Astrocyte of the cerebellum (primary cell): ENCODE data around the gene DNAJC10.
"Not testable (repeated sequence)": the region's sequence is repeated elsewhere in the genome, so short reads cannot be mapped to it uniquely, and the experiment has no call there.

Experiments used
- DNase-seq: peaks from one replicate; pipeline ENCODE4 v3.0.0-alpha.2; 2011; ENCODE audit warnings: low read depth
- H3K4me3 ChIP-seq: 2 replicates; pipeline ENCODE4 v1.5.1; 2011; ENCODE audit warnings: mild to moderate bottlenecking, low read depth, low read length, moderate library complexity
- CTCF ChIP-seq: IDR thresholded peaks from 2 replicates; pipeline ENCODE4 v1.5.1; 2012; ENCODE audit warnings: low read length, low read depth, moderate library complexity, mild to moderate bottlenecking; ENCODE audit errors: missing control alignments
- in situ Hi-C: cut with HindIII; loops from 2 replicates; pipeline ENCODE4 v1.10.0; 2017; ENCODE audit warnings: low sequenced_read_pairs

The DNAJC10 gene

GRCh38 chr2:182718459-182718858, 2.4 kb downstream of the DNAJC10 start:
- TF ChIP-seq CTCF = no peak
- no peak for DNase-seq

GRCh38 chr2:182719116-182719515, 3.1 kb downstream of the DNAJC10 start:
- in situ Hi-C loops, H3K4me3 ChIP-seq, DNase-seq: not testable (repeated sequence)

More at GRCh38 chr2:182718459-182718858, 2.4 kb downstream of the DNAJC10 start:
- no peak overlapping the region for H3K4me3 ChIP-seq
- in situ Hi-C loops = no loop called here

GRCh38 chr2:182724656-182725055, 8.6 kb downstream of the DNAJC10 start:
- in situ Hi-C loops = no loop called here
- no peak for TF ChIP-seq CTCF
- no peak overlapping the region for H3K4me3 ChIP-seq
- no peak for DNase-seq

- TF ChIP-seq CTCF = no peak
- no peak overlapping the region for H3K4me3 ChIP-seq
- in situ Hi-C loops = no loop called here
- DNase-seq = no peak
Measured at GRCh38 chr2:182726473-182726872, 10.4 kb downstream of the DNAJC10 start.

- no peak overlapping the region for H3K4me3 ChIP-seq
- DNase-seq = no peak
- TF ChIP-seq CTCF = no peak
- in situ Hi-C loops = no loop called here
Measured at GRCh38 chr2:182728014-182728413, 12.0 kb downstream of the DNAJC10 start.

GRCh38 chr2:182729710-182730339, 13.8 kb downstream of the DNAJC10 start:
- DNase-seq = no peak
- no peak overlapping the region for H3K4me3 ChIP-seq
- TF ChIP-seq CTCF = no peak
- in situ Hi-C loops = no loop called here

- no peak for TF ChIP-seq CTCF
- no peak overlapping the region for H3K4me3 ChIP-seq
- in situ Hi-C loops = no loop called here
- no peak for DNase-seq
Measured at GRCh38 chr2:182730486-182730885, 14.4 kb downstream of the DNAJC10 start.
